ENCODE measurements around the gene CHSY3.

Gene CHSY3

DNA sequence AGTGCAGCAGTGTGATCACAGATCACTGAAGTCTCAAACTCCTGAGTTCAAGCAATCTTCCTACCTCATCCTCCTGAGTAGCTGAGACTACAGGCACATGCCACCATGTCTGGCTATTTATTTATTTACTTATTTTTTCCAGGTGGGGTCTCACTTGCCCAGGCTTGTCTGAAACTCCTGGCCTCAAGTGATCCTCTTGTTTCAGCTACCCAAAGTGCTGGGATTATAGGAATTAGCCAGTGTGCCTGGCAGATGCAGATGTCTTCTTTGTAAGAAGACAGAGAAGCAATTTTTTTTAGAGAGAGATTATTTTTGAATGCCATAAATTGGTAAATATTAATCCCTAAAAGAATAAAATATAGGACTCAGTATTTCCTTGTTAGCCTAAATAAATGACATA, 54.3 kb downstream of the CHSY3 start:
- Histone ChIP-seq H3K36me3 (replicated peaks) (no peaks in the 10 kb centered on the region), H3K27ac (no peak overlapping the region), H3K27me3 (replicated peaks) (no peaks in the 10 kb centered on the region), H3K4me3 (ENCODE audit: low read depth, low read length) (no peak overlapping the region)
- TF ChIP-seq, protein P1, sequence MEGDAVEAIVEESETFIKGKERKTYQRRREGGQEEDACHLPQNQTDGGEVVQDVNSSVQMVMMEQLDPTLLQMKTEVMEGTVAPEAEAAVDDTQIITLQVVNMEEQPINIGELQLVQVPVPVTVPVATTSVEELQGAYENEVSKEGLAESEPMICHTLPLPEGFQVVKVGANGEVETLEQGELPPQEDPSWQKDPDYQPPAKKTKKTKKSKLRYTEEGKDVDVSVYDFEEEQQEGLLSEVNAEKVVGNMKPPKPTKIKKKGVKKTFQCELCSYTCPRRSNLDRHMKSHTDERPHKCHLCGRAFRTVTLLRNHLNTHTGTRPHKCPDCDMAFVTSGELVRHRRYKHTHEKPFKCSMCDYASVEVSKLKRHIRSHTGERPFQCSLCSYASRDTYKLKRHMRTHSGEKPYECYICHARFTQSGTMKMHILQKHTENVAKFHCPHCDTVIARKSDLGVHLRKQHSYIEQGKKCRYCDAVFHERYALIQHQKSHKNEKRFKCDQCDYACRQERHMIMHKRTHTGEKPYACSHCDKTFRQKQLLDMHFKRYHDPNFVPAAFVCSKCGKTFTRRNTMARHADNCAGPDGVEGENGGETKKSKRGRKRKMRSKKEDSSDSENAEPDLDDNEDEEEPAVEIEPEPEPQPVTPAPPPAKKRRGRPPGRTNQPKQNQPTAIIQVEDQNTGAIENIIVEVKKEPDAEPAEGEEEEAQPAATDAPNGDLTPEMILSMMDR (IDR thresholded peaks at IDR 0.05; ENCODE audit: low read depth, low read length, missing control alignments), result no peak
- DNase-seq, result no peak
- in situ Hi-C loops (cut with HindIII; ENCODE audit: low pct_ligation_motif_present, low sequenced_read_pairs), result no loop called here

DNA sequence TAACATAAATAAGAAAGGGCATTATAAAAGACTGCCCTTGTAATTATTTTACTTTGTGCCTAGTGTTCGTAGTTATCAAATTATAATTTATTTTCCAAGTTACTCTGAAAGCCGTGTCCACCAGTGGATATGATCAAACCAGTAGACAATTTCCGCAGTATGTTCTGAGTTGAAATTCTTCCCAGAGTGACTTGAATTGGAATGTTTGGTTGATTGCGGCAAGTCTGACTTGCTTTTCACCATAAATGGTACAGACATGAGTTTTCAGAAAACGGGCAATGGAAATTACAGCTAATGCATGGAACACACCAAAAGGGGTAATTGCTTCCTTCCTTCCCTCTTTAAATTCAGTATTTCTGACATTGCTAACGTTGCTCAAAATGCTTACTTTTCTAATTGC, 56.6 kb downstream of the CHSY3 start:
- Histone ChIP-seq H3K27ac (peak overlapping the region; percentile 19), H3K36me3 (replicated peaks) (no peaks in the 10 kb centered on the region), H3K27me3 (replicated peaks) (no peaks in the 10 kb centered on the region), H3K4me3 (ENCODE audit: low read depth, low read length) (no peak overlapping the region)
- TF ChIP-seq, protein P1 (IDR thresholded peaks at IDR 0.05; ENCODE audit: low read depth, low read length, missing control alignments), result no peak
- in situ Hi-C loops (cut with HindIII; ENCODE audit: low pct_ligation_motif_present, low sequenced_read_pairs), result no loop called here
- DNase-seq, result no peak

DNA sequence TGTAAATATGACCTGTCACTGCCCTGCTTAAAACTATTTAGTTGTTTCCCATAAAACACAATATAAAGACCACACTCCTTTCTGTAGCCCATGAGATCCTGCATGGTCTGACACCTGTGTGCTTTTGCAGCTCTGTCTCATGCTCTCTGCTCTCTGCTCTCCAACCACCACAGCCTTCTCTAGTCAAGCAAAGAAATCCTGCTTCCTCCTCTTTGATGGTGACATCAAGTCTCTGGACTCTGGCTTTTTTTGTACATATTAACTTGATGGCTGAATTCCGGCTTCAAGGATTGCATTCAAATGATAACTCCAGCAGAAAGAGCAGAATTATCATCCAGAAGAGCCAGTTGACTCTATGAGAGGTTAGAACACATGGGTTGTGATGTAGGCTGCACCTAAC, 58.2 kb downstream of the CHSY3 start:
- in situ Hi-C loops (cut with HindIII; ENCODE audit: low pct_ligation_motif_present, low sequenced_read_pairs), result no loop called here
- no peaks in the 10 kb centered on the region for H3K36me3 ChIP-seq (replicated peaks)
- no peak overlapping the region for H3K4me3 ChIP-seq (ENCODE audit: low read depth, low read length)
- TF ChIP-seq, protein P1 (IDR thresholded peaks at IDR 0.05; ENCODE audit: low read depth, low read length, missing control alignments), result no peak
- DNase-seq, result no peak
- H3K27me3 ChIP-seq (replicated peaks), result no peaks in the 10 kb centered on the region
- H3K27ac ChIP-seq, result no peak overlapping the region

DNA sequence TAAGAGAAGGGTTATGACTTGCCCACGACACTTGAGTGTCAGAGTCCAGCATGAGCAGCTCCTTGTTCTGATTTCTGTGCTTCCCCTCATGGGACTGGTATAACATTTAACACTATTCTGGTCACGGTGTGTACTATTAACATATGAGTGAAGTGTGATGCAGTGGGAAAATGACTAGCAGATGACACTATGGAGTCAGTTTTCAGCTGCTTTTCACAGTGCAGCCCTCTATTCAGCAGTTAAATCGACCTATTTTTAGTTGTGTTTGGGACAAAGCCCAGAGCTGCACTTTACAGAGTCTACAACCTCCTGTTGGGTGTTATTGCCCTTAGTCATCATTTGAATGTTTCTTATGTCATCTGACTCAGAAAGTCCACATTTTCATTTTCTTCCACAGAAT, 59.1 kb downstream of the CHSY3 start:
- in situ Hi-C loops (cut with HindIII; ENCODE audit: low pct_ligation_motif_present, low sequenced_read_pairs), result no loop called here
- Histone ChIP-seq H3K27me3 (replicated peaks) (no peaks in the 10 kb centered on the region), H3K27ac (peak overlapping the region; percentile 78), H3K36me3 (replicated peaks) (no peaks in the 10 kb centered on the region), H3K4me3 (ENCODE audit: low read depth, low read length) (no peak overlapping the region)
- DNase-seq, result peak; percentile 95
- TF ChIP-seq, protein P1 (IDR thresholded peaks at IDR 0.05; ENCODE audit: low read depth, low read length, missing control alignments), result no peak

DNA sequence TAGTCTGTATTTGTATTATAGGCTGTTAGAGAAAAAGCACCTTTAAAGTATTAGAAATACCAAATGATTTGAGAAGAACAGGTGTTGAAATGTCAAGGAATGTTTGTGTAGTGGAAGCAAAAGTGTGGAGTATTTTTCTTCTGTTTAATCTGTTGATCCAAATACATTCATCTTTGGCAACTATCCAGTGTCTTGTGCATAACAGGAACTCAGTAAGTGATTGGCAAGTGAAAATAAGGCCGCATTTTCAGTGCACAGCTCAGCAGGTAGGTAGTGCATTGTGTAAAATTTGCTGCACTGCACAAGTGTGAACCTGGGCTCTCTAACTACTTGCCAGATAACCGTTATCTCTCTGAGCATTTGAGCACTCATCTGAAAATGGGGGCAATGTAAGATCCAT, 61.8 kb downstream of the CHSY3 start:
- TF ChIP-seq, protein P1 (IDR thresholded peaks at IDR 0.05; ENCODE audit: low read depth, low read length, missing control alignments), result no peak
- in situ Hi-C loops (cut with HindIII; ENCODE audit: low pct_ligation_motif_present, low sequenced_read_pairs), result no loop called here
- no peaks in the 10 kb centered on the region for H3K36me3 ChIP-seq (replicated peaks)
- H3K27me3 ChIP-seq (replicated peaks), result no peaks in the 10 kb centered on the region
- no peak overlapping the region for H3K27ac ChIP-seq
- no peak overlapping the region for H3K4me3 ChIP-seq (ENCODE audit: low read depth, low read length)
- DNase-seq, result no peak

DNA sequence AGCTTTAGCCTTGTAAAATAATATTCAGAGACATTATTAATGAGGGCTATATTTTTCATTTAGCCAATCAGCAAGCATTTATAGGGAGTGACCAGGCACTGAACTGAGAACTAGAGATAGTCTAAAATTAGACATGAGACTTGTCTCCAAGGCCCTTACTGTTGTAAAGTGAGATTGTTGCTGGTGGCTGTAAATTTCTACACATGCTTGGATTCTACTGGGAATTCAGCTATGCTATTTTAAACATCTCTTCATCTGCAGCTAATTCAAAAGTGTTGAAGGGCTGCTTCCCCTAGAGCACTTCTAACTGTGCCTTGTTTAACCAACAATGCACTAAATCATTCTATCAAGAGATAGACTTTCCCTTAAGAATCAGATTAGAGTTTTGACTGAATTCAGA, 67.4 kb downstream of the CHSY3 start:
- in situ Hi-C loops (cut with HindIII; ENCODE audit: low pct_ligation_motif_present, low sequenced_read_pairs), result no loop called here
- DNase-seq, result no peak
- H3K27me3 ChIP-seq (replicated peaks), result no peaks in the 10 kb centered on the region
- H3K27ac ChIP-seq, result no peak overlapping the region
- TF ChIP-seq, protein P1 (IDR thresholded peaks at IDR 0.05; ENCODE audit: low read depth, low read length, missing control alignments), result no peak
- H3K4me3 ChIP-seq (ENCODE audit: low read depth, low read length), result no peak overlapping the region
- H3K36me3 ChIP-seq (replicated peaks), result no peaks in the 10 kb centered on the region
